Measurements from ENCODE around the gene OTOF. TPM values are rescaled to one million over a fixed set of nuclear protein-coding genes. Genes with fewer than 3 reads are reported as not detected.

OTOF gene
- total and polyA plus RNA-seq, 12 donors = 0.03 to 0.25 (median 0.08) TPM; not detected in 8

GRCh38 chr2:26410764-26411243, 67.1 kb downstream of the OTOF start:
- Histone ChIP-seq H3K27ac (no peak overlapping the region), H3K27me3 (peaks cover 0 to 11% (median 0%) of the 10 kb centered on the region in 7 donors), H3K36me3 (no peaks in the 10 kb centered on the region), H3K4me3 (no peak overlapping the region), H3K9me3 (no peaks in the 10 kb centered on the region), H3K4me1 (no peaks in the 10 kb centered on the region)
- 84 to 88% methylated on average over 2 of the region's 2 CpGs for WGBS, 2 donors
- intact Hi-C loops (cut with DNase I) = no loop called here
- no peak for ATAC-seq
- no peak for TF ChIP-seq CTCF (IDR thresholded peaks at IDR 0.05)
- DNase-seq = no peak

- no peak for DNase-seq
- no peaks in the 10 kb centered on the region for H3K36me3 ChIP-seq
- TF ChIP-seq CTCF (IDR thresholded peaks at IDR 0.05) = no peak
- WGBS, 2 donors = 39 to 81% methylated on average over 1 of the region's 1 CpG
- intact Hi-C loops (cut with DNase I) = no loop called here
- peaks cover 0 to 11% (median 0%) of the 10 kb centered on the region in 7 donors for H3K27me3 ChIP-seq
- H3K9me3 ChIP-seq = no peaks in the 10 kb centered on the region
- ATAC-seq = no peak
- no peaks in the 10 kb centered on the region for H3K4me1 ChIP-seq
- no peak overlapping the region for H3K27ac ChIP-seq
- no peak overlapping the region for H3K4me3 ChIP-seq
Measured at GRCh38 chr2:26409785-26410184, 68.1 kb downstream of the OTOF start.

- TF ChIP-seq CTCF (IDR thresholded peaks at IDR 0.05) = no peak
- H3K27me3 ChIP-seq = peaks cover 0 to 11% (median 2%) of the 10 kb centered on the region in 7 donors
- WGBS, 2 donors = 56 to 59% methylated on average over 9 of the region's 9 CpGs
- H3K4me3 ChIP-seq = no peak overlapping the region
- no peaks in the 10 kb centered on the region for H3K4me1 ChIP-seq
- no peaks in the 10 kb centered on the region for H3K36me3 ChIP-seq
- no peak for ATAC-seq
- no peak overlapping the region for H3K27ac ChIP-seq
- H3K9me3 ChIP-seq = no peaks in the 10 kb centered on the region
- no peak for DNase-seq
- intact Hi-C loops (cut with DNase I) = no loop called here
Measured at GRCh38 chr2:26407526-26407925, 70.4 kb downstream of the OTOF start.

Other genes with a start within 250 kb of the OTOF start
- gene HADHA, start 233.5 kb downstream of the OTOF start, total RNA-seq = 100 to 1,000 TPM; 298 to 686 (median 410) TPM
- gene HADHA, start 233.5 kb downstream of the OTOF start, polyA plus RNA-seq = 100 to 1,000 TPM; 143 to 192 TPM
- 1,000 to 10,000 TPM in 3 of 10 donors, 100 to 1,000 TPM in 7; 740 to 1,542 (median 874) TPM for gene HADHB, start 233.2 kb downstream of the OTOF start, total RNA-seq
- 100 to 1,000 TPM; 256 to 437 TPM for gene HADHB, start 233.2 kb downstream of the OTOF start, polyA plus RNA-seq
- 10 to 100 TPM in 7 of 10 donors, 1 to 10 TPM in 3; 9.1 to 15.8 (median 12.4) TPM for gene SELENOI, start 132.0 kb downstream of the OTOF start, total RNA-seq
- gene SELENOI, start 132.0 kb downstream of the OTOF start, polyA plus RNA-seq = 1 to 10 TPM; 2.4 to 4.0 TPM
- gene ADGRF3, start 131.3 kb downstream of the OTOF start, total RNA-seq = under 1 TPM in 1 of 10 donors, not detected in 9; 0.72 TPM
- under 1 TPM in 1 of 2 donors, not detected in 1; 0.03 TPM for gene ADGRF3, start 131.3 kb downstream of the OTOF start, polyA plus RNA-seq
- under 1 TPM in 3 of 10 donors, not detected in 7; 0.17 to 0.37 (median 0.23) TPM for gene DRC1, start 76.2 kb downstream of the OTOF start, total RNA-seq
- under 1 TPM in 1 of 2 donors, not detected in 1; 0.06 TPM for gene DRC1, start 76.2 kb downstream of the OTOF start, polyA plus RNA-seq
- not detected for gene CIB4, start 163.2 kb upstream of the OTOF start, total RNA-seq
- not detected for gene CIB4, start 163.2 kb upstream of the OTOF start, polyA plus RNA-seq
- 1 to 10 TPM in 4 of 10 donors, under 1 TPM in 6; 0.19 to 6.8 (median 0.69) TPM for gene KCNK3, start 214.6 kb upstream of the OTOF start, total RNA-seq
- 1 to 10 TPM; 1.2 to 3.3 TPM for gene KCNK3, start 214.6 kb upstream of the OTOF start, polyA plus RNA-seq